Esophagus mucosa (tissue), 1 donor: ENCODE data around the gene TMEM132D. TPM values are rescaled to one million over a fixed set of nuclear protein-coding genes. Genes with fewer than 3 reads are reported as not detected.
A peak's percentile ranks its signal among the peaks of the same experiment; 100 is the strongest.
"Not testable (repeated sequence)": the region's sequence is repeated elsewhere in the genome, so short reads cannot be mapped to it uniquely, and the experiment has no call there.

Experiments
- ATAC-seq: fragments of 200-7000 bp; cut with Tn5 transposase; one replicate; pipeline ENCODE4 v1.9.1; 2020
- total RNA-seq: library from RNA; stranded (reverse); gene quantifications from one replicate; pipeline ENCODE4 v1.2.4, GENCODE V29; 2023
- donor health status: DM: yes; HTN: yes; CAD: no.

The TMEM132D gene
- total RNA-seq = not detected

DNA sequence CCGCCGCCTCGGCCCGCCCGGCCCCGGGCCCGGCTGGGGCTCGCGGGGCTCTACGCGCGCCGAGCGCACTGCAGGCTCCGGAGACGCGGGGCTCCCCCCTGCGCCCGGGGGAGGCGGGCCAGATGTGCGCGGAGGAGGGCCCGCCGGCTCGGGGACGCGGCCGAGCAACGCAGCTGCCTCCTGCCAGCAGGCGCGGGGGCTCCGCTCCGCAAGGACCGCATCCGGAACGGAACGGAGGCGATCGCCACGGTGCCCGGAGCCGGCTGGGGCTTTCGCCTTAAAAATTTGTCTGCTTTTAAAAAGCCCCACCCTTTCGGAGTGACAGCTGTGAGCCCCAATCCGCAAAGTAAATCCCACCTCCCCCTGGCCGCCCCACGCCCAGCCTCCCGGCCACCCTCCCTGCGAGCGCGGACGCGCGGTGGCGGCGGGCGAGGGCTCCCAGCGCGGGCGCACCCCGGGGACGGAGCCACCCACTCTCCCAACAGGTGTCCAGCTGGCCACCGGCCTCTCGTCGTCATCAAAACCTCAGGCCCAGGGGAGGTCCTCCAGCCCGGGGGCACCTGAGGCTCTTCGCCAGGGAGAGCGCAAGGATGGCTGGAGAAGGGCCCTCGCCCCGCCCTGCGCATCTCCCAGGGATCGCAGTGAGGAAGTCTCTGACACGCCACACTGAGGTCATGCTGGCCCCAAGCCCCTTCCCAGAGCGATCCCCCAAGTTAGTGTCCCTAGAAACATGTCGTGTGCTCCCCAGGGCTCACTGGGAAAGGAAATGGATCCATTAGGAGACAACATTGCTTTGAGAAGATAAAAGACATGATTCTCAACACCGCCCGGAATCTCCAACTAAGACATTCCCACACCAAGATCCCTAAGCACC lies at the start of gene TMEM132D:
Gene TMEM132D, minus strand, starts transcription at position 70 of the 874 bp plus-strand sequence.
- no peak for ATAC-seq

DNA sequence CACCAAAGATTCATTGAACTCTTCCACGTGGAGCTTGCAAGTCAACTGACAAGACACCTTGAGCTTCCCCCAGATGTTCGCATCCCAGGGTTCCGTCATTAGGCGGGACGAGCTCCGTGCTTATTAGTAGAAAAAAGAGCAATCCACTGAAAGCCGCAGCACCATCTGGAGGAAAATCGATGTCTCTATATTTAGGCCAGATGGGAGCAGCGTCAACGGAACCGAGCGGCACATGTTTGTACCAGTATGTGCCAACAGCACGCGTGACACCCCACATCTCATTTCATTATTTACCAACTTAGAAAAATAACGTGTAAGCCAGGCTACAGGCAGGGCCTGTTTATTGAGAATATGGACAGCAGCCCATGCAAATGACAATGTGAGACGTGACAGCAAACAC lies 45.8 kb upstream of the TMEM132D start:
- ATAC-seq = no peak

DNA sequence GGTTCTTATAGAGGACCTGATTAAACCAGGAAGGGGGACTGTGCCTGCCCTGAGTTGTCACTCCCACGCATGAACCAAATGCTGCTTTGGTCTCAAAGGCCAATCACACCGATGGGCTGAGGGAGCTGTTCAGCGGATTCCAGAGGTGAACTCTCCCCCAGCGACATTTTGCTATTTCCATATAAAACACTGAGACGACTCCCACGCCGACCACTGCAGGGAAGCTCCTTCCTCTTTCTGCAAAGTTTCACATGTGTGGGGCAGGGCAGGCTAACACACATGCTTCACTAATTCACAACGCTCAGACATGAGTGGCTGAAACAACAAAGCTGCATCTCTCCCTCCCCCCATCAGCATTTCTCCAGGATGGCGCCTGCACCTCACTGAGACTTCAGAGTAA lies 37.8 kb upstream of the TMEM132D start:
- ATAC-seq = no peak

DNA sequence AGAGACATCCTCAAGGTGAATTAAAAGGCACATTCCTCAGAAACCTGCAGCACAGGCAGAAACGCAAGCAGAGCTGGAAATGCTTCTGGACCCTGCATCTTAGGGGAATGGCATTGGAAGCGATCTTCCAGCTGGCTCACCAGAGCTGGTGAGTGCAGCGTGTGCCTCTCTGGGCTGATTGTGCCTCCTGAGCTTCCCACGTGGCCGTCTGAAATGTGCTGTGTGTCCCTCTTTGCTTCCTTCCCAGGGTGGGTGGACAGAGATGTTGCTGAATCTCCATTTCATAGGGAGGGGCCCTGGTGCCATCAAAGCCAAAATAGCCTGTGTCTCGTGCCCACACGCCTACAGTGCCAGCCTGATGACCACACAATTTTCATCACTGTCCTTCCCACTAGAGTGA lies 34.3 kb upstream of the TMEM132D start:
- ATAC-seq = no peak

DNA sequence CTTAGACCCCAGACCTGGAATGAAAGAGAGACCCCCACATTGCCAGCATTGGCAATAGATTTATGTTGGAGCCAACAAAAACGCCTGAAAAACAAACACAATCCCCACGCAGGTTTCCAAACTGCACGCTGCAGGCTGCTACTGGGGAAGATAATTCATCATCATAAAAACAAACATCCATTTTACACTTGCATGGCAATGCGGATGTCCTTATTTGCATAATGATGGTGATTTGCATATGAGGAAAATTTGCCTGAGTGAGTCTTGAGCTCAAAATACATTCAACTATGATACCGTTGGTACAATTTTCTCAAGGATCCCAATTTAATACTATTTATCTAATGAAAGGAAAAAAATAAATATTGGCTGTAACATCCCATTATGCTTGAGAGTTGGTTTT lies 33.6 kb upstream of the TMEM132D start:
- ATAC-seq = no peak

DNA sequence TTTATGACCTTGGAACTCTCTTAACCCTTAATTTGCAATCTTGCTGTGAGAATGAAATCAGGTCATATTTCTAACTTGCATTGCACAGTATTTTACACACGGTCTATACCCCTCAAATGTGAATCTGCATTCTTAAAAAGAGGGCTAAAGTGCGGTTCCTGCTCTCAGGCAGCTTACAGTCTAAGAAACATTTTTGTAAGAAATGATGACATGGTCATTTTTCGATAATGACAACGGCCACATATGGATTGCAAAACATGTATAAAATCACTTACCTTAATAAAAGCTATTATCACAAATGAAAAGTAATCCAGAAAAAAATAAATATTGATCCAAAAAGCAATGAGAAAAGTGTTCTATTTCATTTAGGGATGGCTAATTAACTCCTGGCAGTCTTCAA lies 24.8 kb upstream of the TMEM132D start:
- ATAC-seq = no peak

DNA sequence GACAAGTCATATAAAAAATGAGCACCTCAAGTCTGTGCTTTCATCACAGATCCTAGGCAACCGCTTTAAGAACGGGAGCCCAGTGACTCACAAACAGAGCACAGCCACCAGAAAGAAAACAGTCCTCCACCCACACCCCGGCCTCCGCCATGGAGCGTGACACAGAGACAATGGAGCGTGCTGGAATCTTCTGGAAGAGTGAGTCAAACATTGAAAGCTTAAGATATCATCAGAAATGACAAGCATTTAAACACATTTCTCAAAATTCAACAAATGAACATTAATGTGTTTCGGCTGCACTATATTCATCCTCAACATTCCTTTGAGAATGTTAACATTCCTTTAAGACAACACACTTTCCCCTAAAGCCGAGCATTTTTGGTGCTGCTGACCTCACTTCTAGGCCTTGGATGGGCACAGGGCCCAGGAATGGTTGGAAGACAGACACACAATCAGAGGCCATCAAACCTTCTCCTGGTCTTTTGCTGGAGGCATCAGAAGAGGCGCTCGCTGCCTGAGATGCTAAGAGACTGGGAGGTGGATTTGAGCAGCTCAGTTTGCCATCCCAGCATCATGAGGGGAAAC lies 23.6 kb upstream of the TMEM132D start:
- no peak for ATAC-seq

DNA sequence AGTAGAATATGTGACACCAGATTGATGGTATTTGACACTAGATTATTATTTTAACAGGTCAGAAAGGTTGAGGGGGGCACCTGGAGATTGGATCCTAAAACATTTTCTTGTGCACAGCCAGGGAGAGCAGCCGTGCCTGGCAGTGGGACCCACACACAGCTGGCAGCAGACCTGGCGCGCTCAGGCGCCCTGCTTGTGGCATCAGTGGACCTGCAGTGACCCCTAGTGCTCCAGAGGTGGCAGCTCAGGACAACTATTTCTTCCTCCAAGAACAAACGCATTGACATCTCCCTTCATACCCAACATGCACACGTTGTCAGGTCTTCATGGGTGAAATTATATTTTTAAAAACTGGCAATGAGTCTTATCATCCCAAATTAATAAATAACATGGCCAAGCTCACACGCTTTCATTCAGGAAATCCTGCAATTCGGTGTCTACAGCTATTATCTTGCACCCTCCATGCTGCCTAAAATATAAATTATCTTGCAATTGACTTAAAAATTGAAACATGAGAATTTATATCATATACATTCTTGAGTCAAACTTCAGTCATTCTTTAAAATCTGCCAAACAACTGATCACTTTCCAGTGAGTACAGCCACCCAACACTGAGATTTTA lies 7.7 kb upstream of the TMEM132D start:
- peak; percentile 74 for ATAC-seq

DNA sequence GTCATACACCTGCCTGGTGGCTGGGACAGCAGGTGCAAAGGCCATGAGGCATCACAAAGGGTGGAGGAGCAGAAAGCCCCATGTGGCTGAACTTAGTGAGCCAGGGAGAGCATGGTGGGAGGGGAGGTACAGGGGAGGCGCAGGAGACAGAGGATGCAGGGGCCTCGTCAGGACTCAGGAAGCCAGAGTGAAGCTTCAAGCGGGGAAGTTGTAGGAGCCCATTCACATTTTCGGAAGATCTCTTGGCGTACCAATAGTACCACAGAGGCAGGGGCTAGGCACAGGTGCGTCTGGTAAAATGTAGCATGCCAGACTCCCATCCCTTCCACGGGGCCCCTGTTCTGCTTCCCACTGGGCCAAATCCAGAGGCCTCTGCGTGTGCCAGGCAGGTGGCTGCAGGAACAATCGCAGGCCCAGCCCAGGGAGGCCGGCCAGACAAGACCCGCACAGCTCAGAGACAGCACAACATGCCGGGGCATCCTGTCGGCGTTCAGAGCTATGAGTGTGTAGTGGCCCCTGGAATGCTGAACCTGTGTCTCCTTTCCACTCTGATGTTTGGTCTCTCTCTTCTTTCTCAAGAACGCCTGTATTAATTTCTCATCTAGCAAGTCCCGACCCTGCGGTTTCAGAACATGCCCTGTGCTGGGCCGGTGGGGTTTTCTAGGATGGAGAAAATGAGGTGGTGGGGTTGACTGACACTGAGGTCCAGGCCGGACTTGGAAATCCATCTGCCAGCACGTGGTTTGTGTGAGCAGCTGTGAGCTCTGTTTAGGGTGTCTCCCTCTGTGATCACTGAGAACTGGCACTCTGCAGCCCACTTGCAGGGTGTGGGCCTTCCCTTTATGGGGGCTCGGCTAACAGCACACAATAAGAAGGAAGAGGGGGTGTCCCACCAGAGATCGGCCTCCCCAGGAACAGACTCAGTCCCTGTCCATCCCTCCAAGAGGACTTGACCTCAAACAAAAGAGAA lies 5.5 kb upstream of the TMEM132D start:
- no peak for ATAC-seq

DNA sequence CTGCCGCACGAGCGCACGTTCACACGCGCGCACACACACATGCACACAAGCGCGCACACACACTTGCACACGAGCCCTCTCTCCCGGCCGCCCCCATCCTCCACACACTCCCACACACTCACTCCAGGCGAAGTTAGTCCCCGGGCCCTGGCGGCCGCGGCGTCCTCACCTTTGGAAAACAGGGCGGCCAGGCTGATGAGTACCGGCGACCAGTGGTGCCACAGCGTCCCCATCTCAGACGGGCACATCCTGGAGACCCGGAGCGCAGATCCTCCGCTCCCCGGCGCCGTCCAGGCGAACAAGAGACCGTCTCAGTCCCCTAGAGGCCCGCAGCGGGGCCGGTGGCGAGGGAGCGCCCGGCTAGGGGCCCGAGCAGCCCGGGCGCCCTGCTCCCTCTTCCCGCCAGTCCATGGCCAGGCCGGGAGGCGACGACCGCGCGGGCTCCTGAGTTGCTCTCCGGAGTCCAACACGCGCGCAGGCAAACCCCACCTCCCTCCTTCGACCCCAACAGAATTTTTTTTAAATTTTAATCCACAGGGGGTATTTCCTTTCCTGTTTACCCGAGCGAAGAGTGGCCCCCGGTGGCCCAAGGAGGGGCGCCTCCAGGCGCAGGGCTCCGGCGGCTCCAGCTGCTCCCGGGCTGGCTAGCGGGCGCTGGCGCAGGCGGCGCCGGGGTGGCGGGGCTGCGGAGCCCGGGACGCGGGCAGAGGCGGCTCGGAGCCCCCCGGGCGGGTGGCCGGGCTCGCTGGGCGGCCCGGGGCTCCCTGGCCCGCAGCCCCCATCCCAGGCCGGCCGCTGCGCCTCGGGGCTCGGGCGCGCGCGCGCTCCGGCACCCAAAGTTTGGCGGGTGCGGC lies 506 bp downstream of the TMEM132D start:
- ATAC-seq = no peak

DNA sequence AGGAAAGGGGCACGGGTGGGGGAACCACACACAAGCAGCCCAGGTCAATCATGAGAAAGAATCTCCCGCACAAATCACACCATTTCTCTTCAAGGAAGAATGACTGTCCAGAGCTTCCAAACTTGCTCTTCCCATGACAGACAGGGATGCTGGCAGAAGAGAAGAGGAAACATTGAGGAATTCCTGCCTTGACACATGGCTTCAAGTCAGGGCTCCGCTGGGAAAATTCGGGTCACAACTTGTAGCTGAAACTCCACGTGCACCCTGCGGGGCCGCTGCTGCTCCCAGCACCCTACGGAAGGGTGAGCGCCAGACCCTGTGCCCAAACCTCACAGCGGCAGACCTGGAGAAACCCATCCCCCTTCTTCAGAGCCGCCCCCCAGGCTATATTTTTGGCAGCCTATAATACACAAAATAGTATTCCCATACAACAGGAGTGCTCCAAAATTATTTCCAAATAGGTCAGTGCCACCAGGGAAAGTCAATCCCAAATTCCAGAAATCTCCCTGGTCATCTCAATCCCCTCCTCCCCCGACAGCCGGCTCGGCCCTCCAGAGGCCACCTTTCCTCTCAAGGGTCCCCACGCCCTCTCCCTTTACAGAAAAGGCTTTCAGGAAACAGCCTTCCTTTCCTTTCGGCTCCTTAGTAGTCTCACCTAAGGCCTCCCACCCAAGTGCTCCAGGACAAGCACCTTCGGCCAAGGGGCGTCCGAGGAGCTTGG lies 1.3 kb downstream of the TMEM132D start:
- ATAC-seq = no peak

DNA sequence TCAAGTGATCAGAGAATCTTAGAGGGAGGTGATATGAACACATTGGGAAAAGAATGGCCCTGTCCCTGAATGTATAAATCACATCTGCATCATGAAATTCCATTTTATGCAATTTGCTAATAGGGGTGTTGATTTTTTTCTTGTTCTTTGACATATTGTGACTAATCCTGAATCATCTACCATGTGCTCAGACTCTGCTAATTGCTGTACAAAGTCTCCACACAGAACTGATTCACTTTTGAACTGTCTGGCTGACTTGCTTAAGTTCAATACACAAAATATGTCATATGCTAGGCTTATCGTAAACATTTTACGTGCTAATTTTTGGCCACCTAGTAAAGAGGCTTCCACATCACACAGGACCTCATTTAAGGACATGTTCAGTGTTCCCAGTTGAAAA lies 2.6 kb downstream of the TMEM132D start:
- ATAC-seq = no peak

DNA sequence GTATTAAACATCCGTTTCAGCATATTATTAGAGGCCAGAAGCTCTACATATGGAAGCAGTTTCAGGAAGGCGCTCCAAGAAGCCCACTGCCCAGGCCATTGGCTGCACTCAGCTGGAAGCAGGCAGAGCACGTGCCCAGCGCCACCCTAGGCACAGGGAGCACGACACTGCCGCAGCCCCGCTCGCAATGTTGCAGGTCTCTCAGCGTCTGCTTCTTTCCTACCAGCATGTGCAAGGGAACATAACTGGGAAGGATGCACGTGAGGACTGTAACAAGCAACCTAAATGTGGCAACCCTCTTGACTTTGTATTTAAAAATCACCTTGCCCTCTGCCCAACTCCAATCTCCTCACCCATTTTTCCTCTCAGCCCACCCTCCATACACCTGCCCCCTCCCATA lies 3.5 kb downstream of the TMEM132D start:
- ATAC-seq = no peak

DNA sequence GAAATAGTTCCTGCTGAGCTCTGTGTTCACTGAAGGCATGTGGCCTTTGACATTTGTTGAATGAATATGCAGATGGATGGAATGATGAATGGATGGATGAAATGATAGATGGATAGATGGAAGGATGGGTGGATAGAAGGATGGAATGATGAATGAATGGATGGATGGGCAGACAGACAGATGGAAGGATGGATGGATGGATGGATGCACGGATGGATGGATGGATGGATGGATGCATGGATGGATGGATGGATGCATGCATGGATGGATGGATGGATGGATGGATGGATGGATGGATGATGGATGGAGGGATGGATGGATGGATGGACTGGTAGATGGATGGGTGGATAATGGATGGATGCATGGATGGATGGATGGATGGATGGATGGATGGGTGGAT lies 4.8 kb downstream of the TMEM132D start:
- ATAC-seq = not testable (repeated sequence)

DNA sequence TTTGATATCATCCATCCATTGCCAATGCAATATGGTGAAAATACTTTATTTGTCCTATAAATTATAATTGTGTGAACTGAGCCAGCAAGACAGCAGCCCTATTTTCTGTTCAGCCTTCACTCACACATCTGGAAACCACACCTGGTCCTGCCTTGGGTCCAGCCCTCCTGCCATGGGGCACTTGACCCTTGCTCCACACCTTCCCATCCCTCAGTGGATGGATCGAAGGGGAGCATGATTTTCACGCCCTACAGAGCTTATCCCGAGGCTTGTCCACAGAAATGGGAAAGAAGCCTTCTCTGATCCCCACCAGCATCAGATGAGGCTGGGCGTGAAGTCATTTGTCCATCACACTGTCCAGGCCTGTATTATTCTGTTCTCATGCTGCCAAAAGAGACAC lies 10.1 kb downstream of the TMEM132D start:
- ATAC-seq = no peak

DNA sequence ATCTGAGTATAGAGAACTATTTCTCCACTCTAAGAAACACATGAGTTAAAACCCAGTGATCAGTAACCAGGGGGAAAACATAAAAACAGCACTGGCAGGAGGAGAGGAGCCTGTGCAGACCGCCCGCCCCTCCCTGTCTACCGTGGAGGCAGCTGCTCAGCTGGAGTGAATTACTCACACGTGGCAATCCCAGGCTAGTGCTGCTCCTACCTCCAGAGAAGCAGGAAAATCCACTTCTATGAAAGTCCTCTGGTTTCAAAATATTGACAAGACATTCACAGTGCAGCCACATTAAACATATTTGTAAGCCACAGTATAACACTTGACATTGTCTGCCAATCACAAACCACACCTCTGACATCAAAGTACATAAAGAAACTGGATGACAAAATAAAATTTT lies 16.7 kb downstream of the TMEM132D start:
- ATAC-seq = peak; percentile 20

DNA sequence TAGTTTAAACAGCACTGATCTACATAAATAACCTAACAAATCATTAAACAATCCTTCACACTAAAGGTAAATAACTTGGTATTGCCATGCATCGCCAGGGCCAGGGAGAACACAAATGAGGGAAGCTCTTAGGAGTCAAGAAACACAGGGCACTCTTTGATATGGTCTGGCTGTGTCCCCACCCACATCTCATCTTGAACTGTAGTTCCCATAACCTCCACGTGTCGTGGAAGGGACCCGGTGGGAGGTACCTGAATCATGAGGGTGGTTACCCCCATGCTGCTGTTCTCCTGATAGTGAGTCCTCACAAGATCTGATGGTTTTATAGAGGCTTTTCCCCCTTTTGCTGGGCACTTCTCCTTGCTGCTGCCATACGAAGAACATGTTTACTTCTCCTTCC lies 17.3 kb downstream of the TMEM132D start:
- ATAC-seq = no peak

DNA sequence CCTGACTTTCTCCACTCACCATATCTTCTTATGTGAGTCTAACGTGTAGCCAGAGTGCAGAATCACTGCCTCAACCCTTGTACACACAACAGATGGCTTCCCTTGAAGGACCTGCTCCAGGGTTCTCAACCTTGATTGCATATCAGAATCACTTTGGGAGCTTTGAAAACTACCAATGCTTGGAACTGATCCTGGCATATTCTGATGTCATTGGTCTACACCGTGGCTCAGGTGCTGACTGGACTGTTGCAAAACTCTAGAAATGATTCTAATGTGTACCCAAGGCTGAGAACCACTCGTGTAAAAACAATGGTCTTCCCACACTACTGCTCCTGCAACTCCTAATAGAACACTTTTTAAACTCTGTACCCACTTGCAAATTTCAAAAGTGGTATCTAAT lies 18.5 kb downstream of the TMEM132D start:
- ATAC-seq = no peak

DNA sequence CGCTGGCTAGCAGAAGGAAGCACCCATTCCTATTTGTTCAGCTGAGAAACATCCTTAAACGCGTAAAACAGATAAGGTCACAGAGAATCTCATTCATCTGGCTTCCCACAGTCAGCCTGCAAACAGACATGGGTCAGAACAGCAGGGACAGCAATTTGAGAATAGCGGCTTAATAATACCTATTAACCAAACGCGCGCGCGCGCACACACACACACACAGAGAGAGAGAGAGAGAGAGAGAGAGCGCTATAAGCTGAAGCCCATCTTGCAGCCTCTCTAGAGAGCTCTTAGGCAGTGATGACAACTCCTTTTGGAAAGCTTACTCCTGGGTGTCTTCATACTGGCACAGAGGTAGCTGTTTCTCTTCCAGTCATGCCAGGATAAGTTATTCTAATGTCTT lies 26.4 kb downstream of the TMEM132D start:
- no peak for ATAC-seq

DNA sequence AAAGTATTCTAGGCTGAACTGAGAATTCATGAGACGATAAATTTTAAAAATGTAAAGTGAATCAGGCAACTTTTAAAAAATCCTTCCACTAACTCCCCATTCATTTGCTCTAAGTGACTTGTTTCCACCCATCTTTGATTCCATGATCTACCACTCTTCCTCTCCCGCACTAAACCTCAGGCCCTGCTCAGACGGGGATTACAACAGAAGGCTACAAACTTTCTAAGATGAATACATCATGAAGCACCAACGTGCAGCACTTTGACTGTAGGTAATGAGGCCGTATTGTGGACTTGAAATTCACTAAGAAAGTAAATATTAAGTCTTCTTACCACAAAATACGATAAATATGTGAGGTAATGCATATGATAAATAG lies 30.0 kb downstream of the TMEM132D start:
- ATAC-seq = no peak
